HepG2 (cell line): Measurements from ENCODE around the gene UCKL1. TPM values are rescaled to one million over a fixed set of nuclear protein-coding genes. Genes with fewer than 3 reads are reported as not detected.
A peak's percentile ranks its signal among the peaks of the same experiment; 100 is the strongest.

Source experiments
- ATAC-seq: fragments of 200-7000 bp; cut with Tn5 transposase; 3 replicates; pipeline ENCODE4 v1.9.1; 2020; ENCODE audit warnings: mild to moderate bottlenecking, moderate library complexity
- BruUV-seq: library from RNA; stranded (reverse); fragments of 400-500 nt; replicated peaks from 2 replicates; lab custom pipeline; 2021; lab: Mats Ljungman, UMichigan
- CTCF ChIA-PET: fragments of 300-600 bp; formaldehyde crosslinking; extraction: SDS; loops from one replicate; lab custom pipeline; 2021; ENCODE audit warnings: low total read pairs, inconsistent platforms, low intra/inter-chr PET ratio; lab: Yijun Ruan, JAX
- POLR2A ChIA-PET: fragments of 350-600 bp; sonication (Branson Sonifier 250); formaldehyde crosslinking; loops from one replicate; lab custom pipeline; 2020; ENCODE audit warnings: antibody characterized with exemption, inconsistent platforms; lab: Yijun Ruan, JAX
- DNase-seq: peaks from one replicate; pipeline ENCODE4 v3.0.0-alpha.2; 2015; ENCODE audit warnings: low spot score
- FAIRE-seq: peaks from 3 replicates; lab custom pipeline; 2011; peaks lifted over from hg19 to GRCh38; lab: Jason Lieb, UNC
- H2AFZ ChIP-seq: one replicate; pipeline ENCODE4 v1.6.1; 2011; ENCODE audit warnings: low read length, inconsistent platforms
- H3K27ac ChIP-seq: fragments of 300-600 bp; 3 replicates; pipeline ENCODE4 v1.8.0; 2011; ENCODE audit warnings: mixed run types, mild to moderate bottlenecking, mixed read lengths, low read length, inconsistent platforms; ENCODE audit not compliant: insufficient read depth; ENCODE audit errors: extremely low read length
- H3K27me3 ChIP-seq, 2 experiments: fragments of 200-600 bp in 1 of 2; 2 replicates in 1 of 2; 3 replicates in 1 of 2; pipeline versions ENCODE4 v1.6.0 to v1.8.0; 2011; ENCODE audit warnings: low read length in 2 of 2, mild to moderate bottlenecking in 2 of 2, moderate library complexity in 2 of 2, inconsistent platforms in 1 of 2; ENCODE audit not compliant: insufficient read depth in 2 of 2, control insufficient read depth in 1 of 2
- H3K36me3 ChIP-seq, 2 experiments: fragments of 200-600 bp in 1 of 2; replicated peaks in 1 of 2; 2 replicates in 1 of 2; 3 replicates in 1 of 2; pipeline versions ENCODE4 v1.5.1 to v1.8.0; 2011; ENCODE audit warnings: low read length in 2 of 2, inconsistent platforms in 1 of 2; ENCODE audit not compliant: insufficient read depth in 2 of 2, control insufficient read depth in 1 of 2
- H3K4me1 ChIP-seq: 2 replicates; pipeline ENCODE4 v1.5.1; 2012; ENCODE audit warnings: low read length, inconsistent platforms; ENCODE audit not compliant: insufficient read depth
- H3K4me2 ChIP-seq: 2 replicates; pipeline ENCODE4 v1.6.0; 2011; ENCODE audit warnings: low read depth, low read length, inconsistent platforms
- H3K4me3 ChIP-seq, 3 experiments: fragments of 200-600 bp in 1 of 3; sonication (generic), shearing (Covaris generic) in 1 of 3; replicated peaks in 1 of 3; 2 replicates each; pipeline ENCODE4 v1.5.1; 2011 to 2016; ENCODE audit warnings: low read length in 3 of 3, inconsistent platforms in 2 of 3, low read depth in 2 of 3, mild to moderate bottlenecking in 2 of 3, control low read depth in 1 of 3, mixed read lengths in 1 of 3; ENCODE audit not compliant: insufficient read depth in 1 of 3
- H3K79me2 ChIP-seq: one replicate; pipeline ENCODE4 v1.6.1; 2011; ENCODE audit warnings: low read length, inconsistent platforms; ENCODE audit not compliant: insufficient read depth
- H3K9ac ChIP-seq: 2 replicates; pipeline ENCODE4 v1.6.0; 2011; ENCODE audit warnings: mild to moderate bottlenecking, low read depth, low read length, inconsistent platforms; ENCODE audit not compliant: insufficient read depth
- H3K9me3 ChIP-seq: 2 replicates; pipeline ENCODE4 v1.5.1; 2012; ENCODE audit warnings: mild to moderate bottlenecking, low read length
- H4K20me1 ChIP-seq: 2 replicates; pipeline ENCODE4 v1.6.0; 2011; ENCODE audit warnings: inconsistent platforms, mild to moderate bottlenecking, low read length, moderate library complexity; ENCODE audit not compliant: insufficient read depth
- AGO2 ChIP-seq: fragments of 200-400 bp; formaldehyde crosslinking; optimal IDR thresholded peaks from 2 replicates; pipeline ENCODE3; 2017; ENCODE audit warnings: mild to moderate bottlenecking, low read depth, low read length, moderate library complexity
- KLF13 ChIP-seq: sonication (generic); formaldehyde crosslinking; IDR thresholded peaks from 2 replicates; pipeline ENCODE4 v1.4.0; 2020; ENCODE audit warnings: mild to moderate bottlenecking, missing genetic modification reagents
- NAIF1 ChIP-seq: sonication (generic); formaldehyde crosslinking; IDR thresholded peaks from 2 replicates; pipeline ENCODE4 v1.5.0; 2020; ENCODE audit warnings: mild to moderate bottlenecking, missing genetic modification reagents, borderline replicate concordance
- POLR2AphosphoS2 ChIP-seq: IDR thresholded peaks from 2 replicates; pipeline ENCODE4 v1.6.1; 2011; ENCODE audit warnings: low read depth, low read length, improper control_type of control experiment
- SETDB1 ChIP-seq: sonication (generic); formaldehyde crosslinking; IDR thresholded peaks from 2 replicates; pipeline ENCODE4 v1.5.1; 2020; ENCODE audit warnings: missing genetic modification reagents, mild to moderate bottlenecking, borderline replicate concordance
- SKI ChIP-seq: fragments of 450-650 bp; IDR thresholded peaks from one replicate; pipeline ENCODE4 v1.6.1; 2018; ENCODE audit warnings: mild to moderate bottlenecking; ENCODE audit not compliant: partially characterized antibody
- STAG1 ChIP-seq: sonication (generic); formaldehyde crosslinking; IDR thresholded peaks from 2 replicates; pipeline ENCODE4 v1.4.0; 2020; ENCODE audit warnings: missing genetic modification reagents
- XBP1 ChIP-seq: sonication (generic); formaldehyde crosslinking; IDR thresholded peaks from 2 replicates; pipeline ENCODE4 v1.5.0; 2020; ENCODE audit warnings: missing genetic modification reagents
- XRCC5 ChIP-seq: fragments of 200-400 bp; formaldehyde crosslinking; optimal IDR thresholded peaks from 2 replicates; pipeline ENCODE3; 2017; ENCODE audit warnings: mild to moderate bottlenecking, low read length
- ZKSCAN5 ChIP-seq: sonication (generic); formaldehyde crosslinking; IDR thresholded peaks from 2 replicates; pipeline ENCODE4 v1.5.1; 2020; ENCODE audit warnings: mild to moderate bottlenecking, missing genetic modification reagents
- ZMYM4 ChIP-seq: sonication (generic); formaldehyde crosslinking; IDR thresholded peaks from 2 replicates; pipeline ENCODE4 v1.8.1; 2023; ENCODE audit warnings: mild to moderate bottlenecking, missing genetic modification reagents
- ZNF160 ChIP-seq: sonication (generic); formaldehyde crosslinking; IDR thresholded peaks from 2 replicates; pipeline ENCODE4 v1.8.0; 2022; ENCODE audit warnings: mild to moderate bottlenecking, inconsistent platforms, missing genetic modification reagents
- WGBS: methylation state at CpG from one replicate; pipeline ENCODE4 v1.1.6; 2017; ENCODE audit warnings: low lambda C conversion rate; 5-methylcytosine and 5-hydroxymethylcytosine counted together
- in situ Hi-C: cut with HindIII; loops from 2 replicates; pipeline ENCODE4 v1.10.0; 2017; ENCODE audit warnings: low pct_unique_long_range_greater_than_20kb; ENCODE audit not compliant: extremely low pct_ligation_motif_present
- intact Hi-C: fragments of 100-400 bp; cut with micrococcal nuclease; formaldehyde crosslinking; loops from one replicate; pipeline ENCODE4 v1.10.0; 2022; ENCODE audit not compliant: unreplicated experiment
- polyA plus RNA-seq, 8 experiments: library from polyadenylated mRNA; depleted of rRNA in 3 of 8; stranded (reverse) in 7 of 8; unstranded in 1 of 8; fragments of >200 nt; fragmentation: Illumina TruSeq in 4 of 8; extraction: Trizol in 4 of 8; gene quantifications; 2 replicates each; pipeline versions ENCODE4 v1.2.1 to v1.2.3, GENCODE V29; 2011 to 2016; ENCODE audit warnings: low read depth in 4 of 8, missing spikeins in 1 of 8, mixed read lengths in 1 of 8; ENCODE audit not compliant: insufficient read depth in 1 of 8
- total RNA-seq, 5 experiments: library from RNA; depleted of rRNA; stranded (reverse); fragments of >200 nt; fragmentation: Illumina TruSeq; extraction: Trizol; gene quantifications; 2 replicates each; pipeline ENCODE4 v1.2.3, GENCODE V29; 2016; ENCODE audit warnings: low read depth in 1 of 5
- TF ChIP-seq, protein P1 (sequence below), 2 experiments: IDR thresholded peaks; 2 replicates each; pipeline ENCODE4 v1.6.1; 2011 to 2012; ENCODE audit warnings: low read length in 2 of 2, borderline replicate concordance in 1 of 2, low read depth in 1 of 2, mild to moderate bottlenecking in 1 of 2, moderate library complexity in 1 of 2
- TF ChIP-seq, protein P2 (sequence below): sonication (generic); formaldehyde crosslinking; IDR thresholded peaks from 2 replicates; pipeline ENCODE4 v1.8.1; 2023; ENCODE audit warnings: missing genetic modification reagents, inconsistent platforms, borderline replicate concordance
- TF ChIP-seq, protein P3 (sequence below): sonication (generic); formaldehyde crosslinking; IDR thresholded peaks from 2 replicates; pipeline ENCODE4 v1.4.0; 2020; ENCODE audit warnings: missing genetic modification reagents, mild to moderate bottlenecking, borderline replicate concordance
- TF ChIP-seq, protein P4 (sequence below): sonication (generic); formaldehyde crosslinking; conservative IDR thresholded peaks from 2 replicates; pipeline ENCODE4 v1.8.1; 2023; ENCODE audit warnings: missing genetic modification reagents
- TF ChIP-seq, protein P5 (sequence below): sonication (generic); formaldehyde crosslinking; IDR thresholded peaks from 2 replicates; pipeline ENCODE4 v1.5.0; 2020; ENCODE audit warnings: mild to moderate bottlenecking, missing genetic modification reagents

Gene UCKL1
- total and polyA plus RNA-seq, 2 of the 13 experiments (the other 11 are each of a cell fraction or from before 2014, with no cell fraction given): 50.2 to 126 TPM

DNA sequence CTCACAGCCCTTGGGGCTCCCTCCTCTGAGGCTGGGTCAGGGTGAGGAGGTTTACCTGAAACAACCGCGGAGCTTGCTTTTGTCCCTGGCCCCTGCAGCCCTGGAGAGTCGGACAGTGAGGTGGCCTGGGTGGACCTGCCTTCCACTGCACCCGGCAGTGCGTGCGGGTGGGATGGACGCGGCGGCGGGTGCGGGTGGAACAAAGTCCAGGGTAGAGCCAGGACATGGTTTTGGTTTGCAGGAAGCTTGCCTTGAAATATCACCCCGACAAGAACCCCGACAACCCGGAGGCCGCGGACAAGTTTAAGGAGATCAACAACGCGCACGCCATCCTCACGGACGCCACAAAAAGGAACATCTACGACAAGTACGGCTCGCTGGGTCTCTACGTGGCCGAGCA lies 27.1 kb downstream of the UCKL1 start:
- peaks cover 3% of the 10 kb centered on the region; the same call in 1 of the 2 replicates for H4K20me1 ChIP-seq
- WGBS: 97% methylated on average over 26 of the region's 26 CpGs
- no peak for ATAC-seq
- no peak for DNase-seq
- no peaks in the 10 kb centered on the region for H3K9me3 ChIP-seq
- H3K79me2 ChIP-seq: peaks cover 11% of the 10 kb centered on the region
- no peak overlapping the region for H3K4me2 ChIP-seq
- no peak overlapping the region for H2AFZ ChIP-seq
- H3K9ac ChIP-seq: no peak overlapping the region
- BruUV-seq: no TSS peak
- FAIRE-seq: no peak
- CTCF ChIA-PET: no interaction called here
- intact Hi-C loops: no loop called here
- H3K27ac ChIP-seq: no peak overlapping the region
- TF ChIP-seq ZNF160 (CRISPR knock-in tag) (no peak), SETDB1 (no peak), KLF13 (CRISPR knock-in tag) (no peak), XBP1 (CRISPR knock-in tag) (no peak), AGO2 (peak; percentile 77), XRCC5 (no peak), POLR2AphosphoS2 (no peak), NAIF1 (no peak), ZMYM4 (CRISPR knock-in tag) (no peak), ZKSCAN5 (CRISPR knock-in tag) (no peak), STAG1 (CRISPR knock-in tag) (no peak), SKI (no peak)
- TF ChIP-seq, protein P1, sequence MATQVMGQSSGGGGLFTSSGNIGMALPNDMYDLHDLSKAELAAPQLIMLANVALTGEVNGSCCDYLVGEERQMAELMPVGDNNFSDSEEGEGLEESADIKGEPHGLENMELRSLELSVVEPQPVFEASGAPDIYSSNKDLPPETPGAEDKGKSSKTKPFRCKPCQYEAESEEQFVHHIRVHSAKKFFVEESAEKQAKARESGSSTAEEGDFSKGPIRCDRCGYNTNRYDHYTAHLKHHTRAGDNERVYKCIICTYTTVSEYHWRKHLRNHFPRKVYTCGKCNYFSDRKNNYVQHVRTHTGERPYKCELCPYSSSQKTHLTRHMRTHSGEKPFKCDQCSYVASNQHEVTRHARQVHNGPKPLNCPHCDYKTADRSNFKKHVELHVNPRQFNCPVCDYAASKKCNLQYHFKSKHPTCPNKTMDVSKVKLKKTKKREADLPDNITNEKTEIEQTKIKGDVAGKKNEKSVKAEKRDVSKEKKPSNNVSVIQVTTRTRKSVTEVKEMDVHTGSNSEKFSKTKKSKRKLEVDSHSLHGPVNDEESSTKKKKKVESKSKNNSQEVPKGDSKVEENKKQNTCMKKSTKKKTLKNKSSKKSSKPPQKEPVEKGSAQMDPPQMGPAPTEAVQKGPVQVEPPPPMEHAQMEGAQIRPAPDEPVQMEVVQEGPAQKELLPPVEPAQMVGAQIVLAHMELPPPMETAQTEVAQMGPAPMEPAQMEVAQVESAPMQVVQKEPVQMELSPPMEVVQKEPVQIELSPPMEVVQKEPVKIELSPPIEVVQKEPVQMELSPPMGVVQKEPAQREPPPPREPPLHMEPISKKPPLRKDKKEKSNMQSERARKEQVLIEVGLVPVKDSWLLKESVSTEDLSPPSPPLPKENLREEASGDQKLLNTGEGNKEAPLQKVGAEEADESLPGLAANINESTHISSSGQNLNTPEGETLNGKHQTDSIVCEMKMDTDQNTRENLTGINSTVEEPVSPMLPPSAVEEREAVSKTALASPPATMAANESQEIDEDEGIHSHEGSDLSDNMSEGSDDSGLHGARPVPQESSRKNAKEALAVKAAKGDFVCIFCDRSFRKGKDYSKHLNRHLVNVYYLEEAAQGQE (IDR thresholded peaks at IDR 0.05; ENCODE audit: borderline replicate concordance in 1 of 2, low read depth in 1 of 2, low read length in 2 of 2): no peak
- TF ChIP-seq, protein P2, sequence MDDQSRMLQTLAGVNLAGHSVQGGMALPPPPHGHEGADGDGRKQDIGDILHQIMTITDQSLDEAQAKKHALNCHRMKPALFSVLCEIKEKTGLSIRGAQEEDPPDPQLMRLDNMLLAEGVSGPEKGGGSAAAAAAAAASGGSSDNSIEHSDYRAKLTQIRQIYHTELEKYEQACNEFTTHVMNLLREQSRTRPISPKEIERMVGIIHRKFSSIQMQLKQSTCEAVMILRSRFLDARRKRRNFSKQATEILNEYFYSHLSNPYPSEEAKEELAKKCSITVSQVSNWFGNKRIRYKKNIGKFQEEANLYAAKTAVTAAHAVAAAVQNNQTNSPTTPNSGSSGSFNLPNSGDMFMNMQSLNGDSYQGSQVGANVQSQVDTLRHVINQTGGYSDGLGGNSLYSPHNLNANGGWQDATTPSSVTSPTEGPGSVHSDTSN (CRISPR knock-in tag): no peak
- TF ChIP-seq, protein P3, sequence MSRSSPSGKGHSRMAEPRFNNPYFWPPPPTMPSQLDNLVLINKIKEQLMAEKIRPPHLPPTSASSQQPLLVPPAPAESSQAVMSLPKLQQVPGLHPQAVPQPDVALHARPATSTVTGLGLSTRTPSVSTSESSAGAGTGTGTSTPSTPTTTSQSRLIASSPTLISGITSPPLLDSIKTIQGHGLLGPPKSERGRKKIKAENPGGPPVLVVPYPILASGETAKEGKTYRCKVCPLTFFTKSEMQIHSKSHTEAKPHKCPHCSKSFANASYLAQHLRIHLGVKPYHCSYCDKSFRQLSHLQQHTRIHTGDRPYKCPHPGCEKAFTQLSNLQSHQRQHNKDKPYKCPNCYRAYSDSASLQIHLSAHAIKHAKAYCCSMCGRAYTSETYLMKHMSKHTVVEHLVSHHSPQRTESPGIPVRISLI: no peak
- TF ChIP-seq, protein P4, sequence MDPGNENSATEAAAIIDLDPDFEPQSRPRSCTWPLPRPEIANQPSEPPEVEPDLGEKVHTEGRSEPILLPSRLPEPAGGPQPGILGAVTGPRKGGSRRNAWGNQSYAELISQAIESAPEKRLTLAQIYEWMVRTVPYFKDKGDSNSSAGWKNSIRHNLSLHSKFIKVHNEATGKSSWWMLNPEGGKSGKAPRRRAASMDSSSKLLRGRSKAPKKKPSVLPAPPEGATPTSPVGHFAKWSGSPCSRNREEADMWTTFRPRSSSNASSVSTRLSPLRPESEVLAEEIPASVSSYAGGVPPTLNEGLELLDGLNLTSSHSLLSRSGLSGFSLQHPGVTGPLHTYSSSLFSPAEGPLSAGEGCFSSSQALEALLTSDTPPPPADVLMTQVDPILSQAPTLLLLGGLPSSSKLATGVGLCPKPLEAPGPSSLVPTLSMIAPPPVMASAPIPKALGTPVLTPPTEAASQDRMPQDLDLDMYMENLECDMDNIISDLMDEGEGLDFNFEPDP (CRISPR knock-in tag): 0 out of 2 replicates have a peak, but pooled peaks have one; percentile 31
- TF ChIP-seq, protein P5, sequence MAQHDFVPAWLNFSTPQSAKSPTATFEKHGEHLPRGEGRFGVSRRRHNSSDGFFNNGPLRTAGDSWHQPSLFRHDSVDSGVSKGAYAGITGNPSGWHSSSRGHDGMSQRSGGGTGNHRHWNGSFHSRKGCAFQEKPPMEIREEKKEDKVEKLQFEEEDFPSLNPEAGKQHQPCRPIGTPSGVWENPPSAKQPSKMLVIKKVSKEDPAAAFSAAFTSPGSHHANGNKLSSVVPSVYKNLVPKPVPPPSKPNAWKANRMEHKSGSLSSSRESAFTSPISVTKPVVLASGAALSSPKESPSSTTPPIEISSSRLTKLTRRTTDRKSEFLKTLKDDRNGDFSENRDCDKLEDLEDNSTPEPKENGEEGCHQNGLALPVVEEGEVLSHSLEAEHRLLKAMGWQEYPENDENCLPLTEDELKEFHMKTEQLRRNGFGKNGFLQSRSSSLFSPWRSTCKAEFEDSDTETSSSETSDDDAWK (CRISPR knock-in tag): no peak
- POLR2A ChIA-PET: no interaction called here
- in situ Hi-C loops: no loop called here
- H3K36me3 ChIP-seq: peaks cover 54 to 70% of the 10 kb centered on the region in 2 experiments
- H3K4me1 ChIP-seq: no peaks in the 10 kb centered on the region
- no peak overlapping the region for H3K4me3 ChIP-seq
- H3K27me3 ChIP-seq: no peaks in the 10 kb centered on the region
